H1 (cell line): ENCODE data around the gene MED12L. TPM values are rescaled to one million over a fixed set of nuclear protein-coding genes. Genes with fewer than 3 reads are reported as not detected.

Experiments used
- CTCF ChIA-PET: fragments of 300-600 bp; sonication (Branson Sonifier 250); formaldehyde crosslinking; loops from one replicate; lab custom pipeline; 2021; ENCODE audit not compliant: partially characterized antibody; lab: Charles Lee
- POLR2A ChIA-PET: fragments of 300-600 bp; sonication (Branson Sonifier 250); formaldehyde crosslinking; loops from one replicate; lab custom pipeline; 2021; ENCODE audit warnings: inconsistent platforms; ENCODE audit not compliant: partially characterized antibody; lab: Charles Lee
- DNase-seq, 2 experiments: peaks; one replicate each; pipeline versions ENCODE4 v3.0.0 to v3.0.0-alpha.2; 2010 to 2022; ENCODE audit warnings: low spot score in 2 of 2, low read depth in 1 of 2, mixed read lengths in 1 of 2
- FAIRE-seq: peaks from 2 replicates; lab custom pipeline; 2011; peaks lifted over from hg19 to GRCh38; lab: Jason Lieb, UNC
- H2AFZ ChIP-seq: 2 replicates; pipeline ENCODE4 v1.8.1; 2012; ENCODE audit warnings: low read length, inconsistent platforms
- H2AK5ac ChIP-seq: 2 replicates; pipeline ENCODE4 v1.6.1; 2013; ENCODE audit warnings: low read depth, low read length
- H2BK120ac ChIP-seq: replicated peaks from 2 replicates; pipeline ENCODE3; 2013; ENCODE audit warnings: low read depth, low read length, inconsistent platforms
- H2BK12ac ChIP-seq: 2 replicates; pipeline ENCODE4 v1.6.1; 2013; ENCODE audit warnings: low read depth, low read length
- H2BK15ac ChIP-seq: 2 replicates; pipeline ENCODE4 v1.6.1; 2013; ENCODE audit warnings: low read length
- H2BK20ac ChIP-seq: 2 replicates; pipeline ENCODE4 v1.6.1; 2013; ENCODE audit warnings: low read length
- H2BK5ac ChIP-seq: 2 replicates; pipeline ENCODE4 v1.6.1; 2013; ENCODE audit warnings: low read depth, low read length
- H3K14ac ChIP-seq: 2 replicates; pipeline ENCODE4 v1.6.1; 2013; ENCODE audit warnings: inconsistent platforms; ENCODE audit not compliant: insufficient read length
- H3K18ac ChIP-seq: 2 replicates; pipeline ENCODE4 v1.6.1; 2013; ENCODE audit warnings: low read length; ENCODE audit errors: extremely low read depth
- H3K23ac ChIP-seq: 2 replicates; pipeline ENCODE4 v1.6.1; 2013; ENCODE audit warnings: inconsistent platforms; ENCODE audit not compliant: insufficient read length
- H3K23me2 ChIP-seq: 2 replicates; pipeline ENCODE4 v1.6.1; 2013; ENCODE audit warnings: low read depth, low read length
- H3K27ac ChIP-seq: 2 replicates; pipeline ENCODE4 v1.6.1; 2011; ENCODE audit warnings: low read depth, low read length, inconsistent platforms
- H3K27me3 ChIP-seq, 4 experiments: replicated peaks in 1 of 4; 1 replicate in 1 of 4; 2 replicates in 3 of 4; pipeline versions ENCODE4 v1.6.1 to v1.8.1; 2011 to 2013; ENCODE audit warnings: low read length in 3 of 4, mild to moderate bottlenecking in 3 of 4, inconsistent platforms in 2 of 4, mixed read lengths in 2 of 4, moderate library complexity in 1 of 4; ENCODE audit not compliant: control insufficient read depth in 3 of 4, insufficient read depth in 3 of 4; ENCODE audit errors: extremely low read depth in 1 of 4
- H3K36me3 ChIP-seq, 4 experiments: 2 replicates each; pipeline versions ENCODE4 v1.6.1 to v1.8.1; 2011 to 2013; ENCODE audit warnings: mild to moderate bottlenecking in 4 of 4, low read length in 3 of 4, moderate library complexity in 2 of 4, control low read depth in 1 of 4, inconsistent platforms in 1 of 4; ENCODE audit not compliant: insufficient read depth in 4 of 4, control insufficient read depth in 2 of 4
- H3K4ac ChIP-seq: replicated peaks from 2 replicates; pipeline ENCODE3; 2013; ENCODE audit warnings: low read length, low read depth, mixed read lengths, inconsistent platforms; ENCODE audit not compliant: insufficient read length
- H3K4me1 ChIP-seq, 4 experiments: replicated peaks in 1 of 4; 1 replicate in 1 of 4; 2 replicates in 3 of 4; pipeline versions ENCODE4 v1.6.1 to v1.8.1; 2011 to 2013; ENCODE audit warnings: low read length in 3 of 4, inconsistent platforms in 2 of 4, mixed read lengths in 1 of 4; ENCODE audit not compliant: insufficient read depth in 4 of 4, control insufficient read depth in 3 of 4
- H3K4me2 ChIP-seq, 2 experiments: 2 replicates each; pipeline versions ENCODE4 v1.6.1 to v1.8.1; 2011 to 2013; ENCODE audit warnings: low read depth in 2 of 2, low read length in 2 of 2, control low read depth in 1 of 2, inconsistent platforms in 1 of 2, mild to moderate bottlenecking in 1 of 2; ENCODE audit not compliant: insufficient read depth in 1 of 2
- H3K4me3 ChIP-seq, 4 experiments: fragments of 200-600, 300-600 bp in 1 of 4; sonication (generic), shearing (Covaris generic), sonication (Bioruptor Twin) in 1 of 4; 2 replicates each; pipeline versions ENCODE4 v1.5.1 to v1.8.1; 2011 to 2016; ENCODE audit warnings: low read length in 4 of 4, low read depth in 3 of 4, control low read depth in 2 of 4, inconsistent platforms in 2 of 4, mild to moderate bottlenecking in 2 of 4, mixed read lengths in 1 of 4, moderate library complexity in 1 of 4; ENCODE audit not compliant: insufficient read depth in 2 of 4; ENCODE audit errors: extremely low read depth in 1 of 4
- H3K56ac ChIP-seq: replicated peaks from 2 replicates; pipeline ENCODE3; 2013; ENCODE audit warnings: low read depth, mild to moderate bottlenecking, mixed read lengths, low read length, inconsistent platforms; ENCODE audit not compliant: insufficient read length
- H3K79me1 ChIP-seq: 2 replicates; pipeline ENCODE4 v1.6.1; 2013; ENCODE audit warnings: low read depth, low read length, control low read depth
- H3K79me2 ChIP-seq, 2 experiments: 2 replicates each; pipeline versions ENCODE4 v1.6.1 to v1.8.1; 2012 to 2013; ENCODE audit warnings: low read length in 2 of 2, mild to moderate bottlenecking in 2 of 2, inconsistent platforms in 1 of 2; ENCODE audit not compliant: insufficient read depth in 2 of 2, control insufficient read depth in 1 of 2
- H3K9ac ChIP-seq, 4 experiments: replicated peaks in 1 of 4; 1 replicate in 1 of 4; 2 replicates in 3 of 4; pipeline versions ENCODE4 v1.6.1 to v1.8.1; 2011 to 2013; ENCODE audit warnings: low read depth in 3 of 4, low read length in 3 of 4, control low read depth in 2 of 4, mild to moderate bottlenecking in 2 of 4, moderate library complexity in 2 of 4, inconsistent platforms in 1 of 4; ENCODE audit errors: extremely low read depth in 1 of 4
- H3K9me3 ChIP-seq, 2 experiments: 2 replicates each; pipeline versions ENCODE4 v1.6.1 to v1.8.1; 2012 to 2013; ENCODE audit warnings: mild to moderate bottlenecking in 2 of 2, moderate library complexity in 2 of 2, control low read depth in 1 of 2, inconsistent platforms in 1 of 2, low read depth in 1 of 2, low read length in 1 of 2, mixed read lengths in 1 of 2; ENCODE audit not compliant: insufficient read depth in 2 of 2
- H4K20me1 ChIP-seq, 2 experiments: replicated peaks in 1 of 2; 2 replicates each; pipeline versions ENCODE3 to v1.8.1; 2011 to 2013; ENCODE audit warnings: inconsistent platforms in 2 of 2, low read length in 2 of 2, mild to moderate bottlenecking in 1 of 2; ENCODE audit not compliant: insufficient read depth in 2 of 2, control insufficient read depth in 1 of 2
- H4K5ac ChIP-seq: 2 replicates; pipeline ENCODE4 v1.6.1; 2013; ENCODE audit warnings: low read length, low read depth, mixed read lengths, inconsistent platforms; ENCODE audit not compliant: insufficient read length
- H4K8ac ChIP-seq: 2 replicates; pipeline ENCODE4 v1.8.0; 2013; ENCODE audit warnings: mild to moderate bottlenecking, moderate library complexity, low read length, inconsistent platforms; ENCODE audit not compliant: insufficient read depth; ENCODE audit errors: extremely low read depth
- H4K91ac ChIP-seq: replicated peaks from 2 replicates; pipeline ENCODE3; 2013; ENCODE audit warnings: low read length, mixed read lengths, inconsistent platforms; ENCODE audit not compliant: insufficient read length
- BCL11A ChIP-seq, 2 experiments: IDR thresholded peaks; one replicate each; pipeline ENCODE4 v1.6.1; 2011; ENCODE audit warnings: low read depth in 2 of 2, low read length in 2 of 2, mild to moderate bottlenecking in 2 of 2
- BRCA1 ChIP-seq: IDR thresholded peaks from 2 replicates; pipeline ENCODE4 v1.6.1; 2012; ENCODE audit warnings: low read depth, low read length, improper control_type of control experiment
- HDAC2 ChIP-seq, 2 experiments: fragments of 300-600 bp in 1 of 2; sonication (generic) in 1 of 2; IDR thresholded peaks; 2 replicates each; pipeline ENCODE4 v1.6.1; 2011 to 2012; ENCODE audit warnings: low read depth in 2 of 2, low read length in 2 of 2, mild to moderate bottlenecking in 2 of 2, moderate library complexity in 2 of 2, borderline replicate concordance in 1 of 2, inconsistent platforms in 1 of 2
- KDM5A ChIP-seq: fragments of 200-600 bp; IDR thresholded peaks from 2 replicates; pipeline ENCODE4 v1.7.1; 2012; ENCODE audit warnings: mild to moderate bottlenecking, low read length, inconsistent platforms, mixed read lengths
- NANOG ChIP-seq: IDR thresholded peaks from 2 replicates; pipeline ENCODE4 v1.6.1; 2011; ENCODE audit warnings: low read length, low read depth, mild to moderate bottlenecking, inconsistent platforms; ENCODE audit not compliant: insufficient read depth, poor library complexity, severe bottlenecking
- RFX5 ChIP-seq: IDR thresholded peaks from 2 replicates; pipeline ENCODE4 v1.6.1; 2011; ENCODE audit warnings: low read depth, low read length, improper control_type of control experiment, borderline replicate concordance
- SIN3A ChIP-seq, 2 experiments: IDR thresholded peaks in 1 of 2; conservative IDR thresholded peaks in 1 of 2; 2 replicates each; pipeline ENCODE4 v1.6.1; 2011 to 2012; ENCODE audit warnings: low read length in 2 of 2, improper control_type of control experiment in 1 of 2, low read depth in 1 of 2, mild to moderate bottlenecking in 1 of 2
- SRF ChIP-seq: IDR thresholded peaks from 2 replicates; pipeline ENCODE4 v1.6.1; 2011; ENCODE audit warnings: mild to moderate bottlenecking, low read depth, low read length, moderate library complexity
- TCF12 ChIP-seq: IDR thresholded peaks from 2 replicates; pipeline ENCODE4 v1.6.1; 2011; ENCODE audit warnings: low read depth, mild to moderate bottlenecking, low read length
- TEAD4 ChIP-seq: IDR thresholded peaks from 2 replicates; pipeline ENCODE4 v1.6.1; 2012; ENCODE audit warnings: low read depth, low read length, inconsistent platforms, mixed read lengths
- WGBS, 2 experiments: shearing (Covaris generic) in 1 of 2; methylation state at CpG; one replicate each; pipeline versions ENCODE4 v1.1.6 to v1.1.7; 2013 to 2015; ENCODE audit warnings: low lambda C conversion rate in 2 of 2, mixed read lengths in 2 of 2, inconsistent platforms in 1 of 2, low coverage in 1 of 2, missing lambda C conversion rate in 1 of 2; ENCODE audit not compliant: insufficient replicate concordance in 2 of 2, insufficient coverage in 1 of 2, insufficient read length in 1 of 2; ENCODE audit errors: extremely low coverage in 1 of 2, missing lambda C conversion rate in 1 of 2; 5-methylcytosine and 5-hydroxymethylcytosine counted together
- polyA plus RNA-seq, 7 experiments: library from polyadenylated mRNA; depleted of rRNA in 3 of 7; stranded (reverse) in 5 of 7; unstranded in 2 of 7; fragments of >200 nt in 5 of 7; fragments of 200-250 nt in 2 of 7; gene quantifications; 1 replicate in 5 of 7; 2 replicates in 1 of 7; 4 replicates in 1 of 7; pipeline versions ENCODE4 v1.2.1 to v1.2.3, GENCODE V29; 2011 to 2013; ENCODE audit warnings: missing spikeins in 2 of 7, mixed read lengths in 2 of 7
- total RNA-seq: library from RNA; stranded (reverse); fragmentation: NEBNext Ultra II Directional; extraction: Animal tissue kit (Norgen Biotek cat#: 25700); gene quantifications from 2 replicates; pipeline ENCODE4 v1.2.1, GENCODE V29; 2021
- TF ChIP-seq, protein P1 (sequence below), 3 experiments: IDR thresholded peaks; 1 replicate in 2 of 3; 2 replicates in 1 of 3; pipeline versions ENCODE4 v1.5.1 to v1.6.1; 2011; ENCODE audit warnings: low read length in 3 of 3, mild to moderate bottlenecking in 3 of 3, inconsistent platforms in 2 of 3, low read depth in 1 of 3, moderate library complexity in 1 of 3; ENCODE audit not compliant: insufficient read depth in 1 of 3; ENCODE audit errors: control extremely low read depth in 1 of 3

Gene MED12L
- total and polyA plus RNA-seq, 2 of the 8 experiments (the other 6 are each of a cell fraction or from before 2014, with no cell fraction given): 3.6 to 26.2 TPM

DNA sequence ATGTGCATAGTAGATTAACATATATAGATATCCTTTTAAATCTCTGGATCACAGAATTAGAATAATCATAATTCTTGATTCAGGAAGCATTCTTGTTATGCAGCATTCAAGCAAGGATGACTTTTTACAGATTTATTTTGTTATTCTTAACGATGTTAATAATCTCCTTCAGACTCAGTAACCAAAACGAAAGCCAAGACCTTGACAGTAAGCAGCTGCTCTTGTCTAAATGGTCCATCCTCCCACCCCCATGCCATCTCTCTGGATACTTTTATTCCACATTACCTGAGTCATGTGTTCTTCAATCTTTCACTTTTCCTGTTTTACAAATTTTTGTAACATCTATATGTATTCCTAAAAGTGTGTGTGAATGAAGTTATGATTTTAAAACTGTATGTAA, 150.9 kb downstream of the MED12L start:
- Histone ChIP-seq H3K18ac (no peak overlapping the region), H3K79me2 (no peaks in the 10 kb centered on the region), H3K9ac (no peak overlapping the region), H3K14ac (no peak overlapping the region), H2BK15ac (no peak overlapping the region), H3K56ac (no peak overlapping the region), H2AFZ (no peak overlapping the region), H4K8ac (no peak overlapping the region), H3K9me3 (peaks cover 0 to 2% of the 10 kb centered on the region in 2 experiments; a peak in 1 of 4 replicates), H3K27ac (no peak overlapping the region), H3K23me2 (no peaks in the 10 kb centered on the region), H3K27me3 (no peaks in the 10 kb centered on the region), H3K4me3 (no peak overlapping the region), H4K91ac (no peak overlapping the region), H4K20me1 (no peaks in the 10 kb centered on the region), H3K23ac (no peak overlapping the region), H3K4ac (no peak overlapping the region), H2AK5ac (no peak overlapping the region), H2BK12ac (no peak overlapping the region), H3K4me1 (peaks cover 0 to 4% (median 2%) of the 10 kb centered on the region in 4 experiments; a peak in 1 of 7 replicates), H4K5ac (no peak overlapping the region), H3K4me2 (no peak overlapping the region), H3K36me3 (peaks cover 0 to 2% (median 0%) of the 10 kb centered on the region in 4 experiments; a peak in 1 of 8 replicates), H2BK120ac (no peak overlapping the region), H2BK5ac (no peak overlapping the region), H2BK20ac (no peak overlapping the region), H3K79me1 (no peaks in the 10 kb centered on the region)
- 94% methylated on average over 2 of the region's 2 CpGs; no CpG with 5 or more reads in 1 of the 2 experiments for WGBS, 2 experiments
- DNase-seq (no peak), FAIRE-seq (no peak)
- ChIA-PET POLR2A (no interaction called here), CTCF (interaction anchor here (0.7 to 3.1 kb wide), 10 partner anchors 9 to 181 kb away, joined by 3 to 11 read pairs (median 4); no protein-coding TSS in a partner anchor)
- no peak for TF ChIP-seq BCL11A (IDR thresholded peaks at IDR 0.05; ENCODE audit: low read depth in 2 of 2, low read length in 2 of 2)
- TF ChIP-seq TEAD4: no peak
- no peak for TF ChIP-seq SRF
- TF ChIP-seq, protein P1, sequence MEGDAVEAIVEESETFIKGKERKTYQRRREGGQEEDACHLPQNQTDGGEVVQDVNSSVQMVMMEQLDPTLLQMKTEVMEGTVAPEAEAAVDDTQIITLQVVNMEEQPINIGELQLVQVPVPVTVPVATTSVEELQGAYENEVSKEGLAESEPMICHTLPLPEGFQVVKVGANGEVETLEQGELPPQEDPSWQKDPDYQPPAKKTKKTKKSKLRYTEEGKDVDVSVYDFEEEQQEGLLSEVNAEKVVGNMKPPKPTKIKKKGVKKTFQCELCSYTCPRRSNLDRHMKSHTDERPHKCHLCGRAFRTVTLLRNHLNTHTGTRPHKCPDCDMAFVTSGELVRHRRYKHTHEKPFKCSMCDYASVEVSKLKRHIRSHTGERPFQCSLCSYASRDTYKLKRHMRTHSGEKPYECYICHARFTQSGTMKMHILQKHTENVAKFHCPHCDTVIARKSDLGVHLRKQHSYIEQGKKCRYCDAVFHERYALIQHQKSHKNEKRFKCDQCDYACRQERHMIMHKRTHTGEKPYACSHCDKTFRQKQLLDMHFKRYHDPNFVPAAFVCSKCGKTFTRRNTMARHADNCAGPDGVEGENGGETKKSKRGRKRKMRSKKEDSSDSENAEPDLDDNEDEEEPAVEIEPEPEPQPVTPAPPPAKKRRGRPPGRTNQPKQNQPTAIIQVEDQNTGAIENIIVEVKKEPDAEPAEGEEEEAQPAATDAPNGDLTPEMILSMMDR (IDR thresholded peaks at IDR 0.05; ENCODE audit: control extremely low read depth in 1 of 3, insufficient read depth in 1 of 3, low read depth in 1 of 3, low read length in 3 of 3): no peak
- TF ChIP-seq BRCA1: no peak
- no peak for TF ChIP-seq RFX5
- no peak for TF ChIP-seq SIN3A (conservative IDR thresholded peaks at IDR 0.05 in 1 of 2, IDR thresholded peaks at IDR 0.05 in 1 of 2; ENCODE audit: low read depth in 1 of 2, low read length in 2 of 2)
- no peak for TF ChIP-seq TCF12
- TF ChIP-seq NANOG: no peak
- TF ChIP-seq KDM5A: no peak
- TF ChIP-seq HDAC2 (IDR thresholded peaks at IDR 0.05; ENCODE audit: borderline replicate concordance in 1 of 2, low read depth in 2 of 2, low read length in 2 of 2): no peak
